Measurements from ENCODE around the gene DOK7. TPM values are rescaled to one million over a fixed set of nuclear protein-coding genes. Genes with fewer than 3 reads are reported as not detected.

The DOK7 gene
- total RNA-seq, 4 donors from 2014 or later, result 0.26 to 0.45 TPM; not detected in 2

DNA sequence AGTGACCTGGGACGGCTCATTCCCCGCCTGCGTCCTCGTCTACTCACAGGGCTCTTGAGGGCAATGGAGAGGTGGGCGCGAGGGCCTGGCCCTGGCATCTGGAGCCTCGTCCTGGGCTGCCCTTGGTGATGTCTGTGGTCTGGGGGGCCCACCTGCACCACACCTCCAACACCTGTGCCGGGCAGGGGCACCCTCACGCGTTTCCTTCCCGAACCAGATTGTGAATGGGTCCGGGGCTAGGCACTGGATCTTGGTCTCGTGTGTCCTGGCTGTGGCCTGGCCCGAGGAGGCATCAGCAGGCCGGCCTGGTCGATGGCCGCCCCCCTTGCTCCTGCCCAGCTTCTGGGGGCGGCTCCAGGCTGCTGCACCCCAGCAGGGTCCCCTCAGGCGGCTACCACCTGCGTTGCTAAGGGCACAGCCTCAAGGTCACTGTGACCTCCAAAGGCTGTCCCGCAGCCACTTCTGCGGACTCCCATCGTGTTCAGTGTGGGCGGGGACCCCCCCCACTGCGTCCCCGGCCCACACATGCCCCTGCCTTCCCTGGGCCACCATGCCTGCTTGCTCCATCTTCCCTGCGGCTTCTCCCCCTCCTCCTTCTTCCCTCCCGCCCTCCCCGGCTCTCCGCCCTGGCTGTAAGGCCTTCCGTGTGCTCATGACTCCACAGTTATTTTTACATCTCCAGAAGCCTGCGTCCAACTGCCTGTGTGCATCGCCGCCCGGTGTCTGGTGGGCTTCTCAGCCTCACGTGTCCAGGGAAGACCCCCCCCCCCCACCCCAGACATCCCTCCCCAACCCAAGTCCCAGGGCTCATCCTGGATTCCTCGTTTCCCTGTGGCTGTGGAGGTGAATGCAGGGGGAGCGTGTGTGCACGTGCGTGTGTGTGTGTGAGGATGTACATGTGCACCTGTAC is 3.8 kb downstream of the DOK7 start:
- no peak for DNase-seq
- TF ChIP-seq, protein P1, sequence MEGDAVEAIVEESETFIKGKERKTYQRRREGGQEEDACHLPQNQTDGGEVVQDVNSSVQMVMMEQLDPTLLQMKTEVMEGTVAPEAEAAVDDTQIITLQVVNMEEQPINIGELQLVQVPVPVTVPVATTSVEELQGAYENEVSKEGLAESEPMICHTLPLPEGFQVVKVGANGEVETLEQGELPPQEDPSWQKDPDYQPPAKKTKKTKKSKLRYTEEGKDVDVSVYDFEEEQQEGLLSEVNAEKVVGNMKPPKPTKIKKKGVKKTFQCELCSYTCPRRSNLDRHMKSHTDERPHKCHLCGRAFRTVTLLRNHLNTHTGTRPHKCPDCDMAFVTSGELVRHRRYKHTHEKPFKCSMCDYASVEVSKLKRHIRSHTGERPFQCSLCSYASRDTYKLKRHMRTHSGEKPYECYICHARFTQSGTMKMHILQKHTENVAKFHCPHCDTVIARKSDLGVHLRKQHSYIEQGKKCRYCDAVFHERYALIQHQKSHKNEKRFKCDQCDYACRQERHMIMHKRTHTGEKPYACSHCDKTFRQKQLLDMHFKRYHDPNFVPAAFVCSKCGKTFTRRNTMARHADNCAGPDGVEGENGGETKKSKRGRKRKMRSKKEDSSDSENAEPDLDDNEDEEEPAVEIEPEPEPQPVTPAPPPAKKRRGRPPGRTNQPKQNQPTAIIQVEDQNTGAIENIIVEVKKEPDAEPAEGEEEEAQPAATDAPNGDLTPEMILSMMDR (IDR thresholded peaks at IDR 0.05), result no peak
- H3K27ac ChIP-seq, result no peak overlapping the region
- intact Hi-C loops (cut with DNase I), result no loop called here
- H3K27me3 ChIP-seq, result peaks cover 0 to 84% (median 10%) of the 10 kb centered on the region in 4 donors
- H3K9me3 ChIP-seq, result no peaks in the 10 kb centered on the region
- 59 to 75% methylated on average over 2 to 20 of the region's 40 CpGs for WGBS, 2 donors
- no peaks in the 10 kb centered on the region for H3K36me3 ChIP-seq
- H3K4me3 ChIP-seq, result no peak overlapping the region
- H3K4me1 ChIP-seq, result peaks cover 4 to 25% (median 9%) of the 10 kb centered on the region in 3 donors

DNA sequence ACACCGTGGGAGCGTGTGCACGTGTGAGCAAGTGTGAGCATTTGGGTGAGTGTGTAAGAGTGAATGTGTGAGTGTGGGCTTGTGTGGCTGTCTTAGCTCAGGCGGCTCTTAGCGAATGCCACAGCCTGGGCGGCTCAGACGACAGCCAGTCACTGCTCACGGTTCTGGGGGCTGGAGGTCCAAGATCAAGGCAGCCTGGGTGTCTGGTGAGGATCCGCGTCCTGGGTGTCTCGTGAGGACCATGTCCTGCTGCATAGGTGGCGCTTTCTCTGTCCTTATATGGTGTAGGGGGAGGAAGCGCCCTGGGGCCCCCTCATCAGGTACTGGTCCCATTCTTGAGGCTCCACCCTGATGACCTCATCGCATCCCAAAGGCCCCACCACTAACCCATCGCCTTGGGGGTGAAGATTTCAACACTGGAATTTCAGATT is 4.5 kb downstream of the DOK7 start:
- TF ChIP-seq, protein P1 (IDR thresholded peaks at IDR 0.05), result no peak
- no peak for TF ChIP-seq POLR2A (IDR thresholded peaks at IDR 0.05)
- Histone ChIP-seq H3K4me3 (no peak overlapping the region), H3K36me3 (no peaks in the 10 kb centered on the region), H3K27me3 (peaks cover 0 to 84% (median 10%) of the 10 kb centered on the region in 4 donors), H3K27ac (no peak overlapping the region), H3K4me1 (peaks cover 4 to 19% (median 9%) of the 10 kb centered on the region in 3 donors), H3K9me3 (no peaks in the 10 kb centered on the region)
- WGBS, 2 donors, result 78 to 81% methylated on average over 4 to 9 of the region's 15 CpGs
- intact Hi-C loops (cut with DNase I), result no loop called here
- DNase-seq, result no peak

DNA sequence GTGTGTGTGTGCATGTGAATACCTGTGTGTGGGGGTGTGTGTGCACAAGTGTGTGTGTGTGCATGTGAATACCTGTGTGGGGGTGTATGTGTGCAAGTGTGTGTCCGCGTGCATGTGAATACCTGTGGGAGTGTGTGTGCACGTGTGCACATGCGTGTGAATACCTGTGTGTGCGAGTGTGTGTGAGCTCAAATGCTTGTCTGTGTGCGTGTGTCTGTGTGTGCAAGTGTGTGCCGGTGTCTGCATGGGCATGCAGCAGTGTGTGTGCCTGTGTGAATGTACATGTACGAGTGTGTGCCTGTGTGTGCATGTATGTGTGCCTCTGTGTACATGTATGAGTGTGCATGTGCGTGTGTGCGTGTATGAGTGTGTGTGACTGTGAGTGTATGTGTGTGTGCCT is 5.0 kb downstream of the DOK7 start:
- 88 to 95% methylated on average over 10 of the region's 10 CpGs for WGBS, 2 donors
- Histone ChIP-seq H3K4me3 (no peak overlapping the region), H3K4me1 (peaks cover 5 to 18% (median 7%) of the 10 kb centered on the region in 3 donors), H3K9me3 (no peaks in the 10 kb centered on the region), H3K27me3 (peaks cover 0 to 84% (median 9%) of the 10 kb centered on the region in 4 donors), H3K36me3 (no peaks in the 10 kb centered on the region), H3K27ac (no peak overlapping the region)
- no peak for DNase-seq
- intact Hi-C loops (cut with DNase I), result no loop called here
- no peak for TF ChIP-seq POLR2A (IDR thresholded peaks at IDR 0.05)
- TF ChIP-seq, protein P1 (IDR thresholded peaks at IDR 0.05), result no peak

DNA sequence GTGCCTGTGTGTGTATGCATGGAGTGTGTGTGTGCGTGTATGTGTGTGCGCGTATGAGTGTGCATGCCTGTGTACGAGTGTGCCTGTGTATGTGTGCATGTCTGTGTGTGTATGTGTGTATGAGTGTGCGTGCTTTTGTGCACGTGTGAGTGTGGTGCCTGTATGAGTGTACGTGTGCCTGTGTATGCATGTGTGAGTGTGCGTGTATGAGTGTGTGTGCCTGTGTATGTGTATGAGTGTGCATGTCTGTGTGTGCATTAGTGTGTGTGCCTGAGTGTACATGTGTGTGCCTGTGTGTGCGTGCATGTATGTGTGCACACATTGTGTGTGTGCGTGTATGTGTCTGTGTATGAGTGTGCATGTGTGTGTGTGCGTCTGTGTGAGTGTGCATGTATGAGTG is 5.7 kb downstream of the DOK7 start:
- H3K4me3 ChIP-seq, result no peak overlapping the region
- WGBS, 2 donors, result 91 to 96% methylated on average over 10 to 11 of the region's 11 CpGs
- H3K36me3 ChIP-seq, result no peaks in the 10 kb centered on the region
- no peak for DNase-seq
- no peak overlapping the region for H3K27ac ChIP-seq
- no peaks in the 10 kb centered on the region for H3K9me3 ChIP-seq
- peaks cover under 1 to 16% (median 4%) of the 10 kb centered on the region in 3 donors for H3K4me1 ChIP-seq
- TF ChIP-seq, protein P1 (IDR thresholded peaks at IDR 0.05), result no peak
- TF ChIP-seq POLR2A (IDR thresholded peaks at IDR 0.05), result no peak
- intact Hi-C loops (cut with DNase I), result no loop called here
- peaks cover 0 to 84% (median 4%) of the 10 kb centered on the region in 4 donors for H3K27me3 ChIP-seq
